Activated T-cell treated with anti-CD3 and anti-CD28 coated beads for 1 hour (primary cell): ENCODE data around the gene BCS1L.
"Not testable (repeated sequence)": the region's sequence is repeated elsewhere in the genome, so short reads cannot be mapped to it uniquely, and the experiment has no call there.

Experiments used
- DNase-seq: peaks from one replicate; pipeline ENCODE4 v3.0.0-alpha.2; 2020; ENCODE audit warnings: low read depth

Gene BCS1L

DNA sequence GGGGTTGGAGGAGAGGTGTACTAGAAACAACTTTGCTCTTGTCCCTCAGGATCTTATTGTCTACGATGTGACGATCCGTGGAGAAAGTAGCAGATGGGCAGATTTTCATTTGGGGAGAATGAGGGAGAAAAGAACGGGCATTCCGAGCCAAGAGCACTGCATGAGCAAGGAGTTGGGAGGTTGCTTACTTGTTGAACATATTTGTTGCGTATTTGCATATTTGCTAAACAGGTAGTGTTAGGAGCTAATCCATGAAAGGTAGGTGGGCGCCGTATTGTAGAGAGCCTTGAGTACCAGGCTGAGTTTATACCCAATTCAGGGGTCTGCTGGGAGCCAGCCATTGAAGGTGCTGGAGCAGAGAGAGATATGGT lies 490 bp downstream of the BCS1L start:
- no peak for DNase-seq

DNA sequence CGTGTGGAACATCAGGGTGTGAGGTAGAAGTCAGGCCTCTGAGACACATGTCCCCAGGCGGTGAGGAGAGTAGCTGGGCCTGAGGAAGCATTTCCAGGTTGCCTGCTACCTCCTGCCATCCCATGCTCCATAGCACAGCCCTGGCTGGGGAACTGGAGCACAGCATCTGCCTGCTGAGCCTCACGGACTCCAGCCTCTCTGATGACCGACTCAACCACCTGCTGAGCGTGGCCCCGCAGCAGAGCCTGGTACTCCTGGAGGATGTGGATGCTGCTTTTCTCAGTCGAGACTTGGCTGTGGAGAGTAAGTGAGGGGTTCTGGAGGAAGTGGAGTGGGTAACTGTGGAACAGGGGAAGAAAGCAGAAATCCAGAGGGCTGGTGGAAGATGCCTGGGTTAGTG lies 2.9 kb downstream of the BCS1L start:
- no peak for DNase-seq

DNA sequence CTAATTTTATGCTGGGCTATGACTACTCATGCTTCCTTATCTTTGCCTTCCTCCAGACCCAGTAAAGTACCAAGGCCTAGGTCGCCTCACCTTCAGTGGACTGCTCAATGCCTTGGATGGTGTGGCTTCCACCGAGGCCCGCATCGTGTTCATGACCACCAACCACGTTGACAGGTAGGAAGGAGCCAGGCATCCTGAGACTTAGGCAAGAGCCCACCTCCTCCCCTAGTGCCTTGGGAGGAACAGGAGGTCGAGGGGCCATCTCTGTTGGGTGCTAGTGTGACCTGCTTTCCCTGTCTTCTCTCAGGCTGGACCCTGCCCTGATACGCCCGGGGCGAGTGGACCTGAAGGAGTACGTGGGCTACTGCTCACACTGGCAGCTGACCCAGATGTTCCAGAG lies 3.3 kb downstream of the BCS1L start:
- no peak for DNase-seq

DNA sequence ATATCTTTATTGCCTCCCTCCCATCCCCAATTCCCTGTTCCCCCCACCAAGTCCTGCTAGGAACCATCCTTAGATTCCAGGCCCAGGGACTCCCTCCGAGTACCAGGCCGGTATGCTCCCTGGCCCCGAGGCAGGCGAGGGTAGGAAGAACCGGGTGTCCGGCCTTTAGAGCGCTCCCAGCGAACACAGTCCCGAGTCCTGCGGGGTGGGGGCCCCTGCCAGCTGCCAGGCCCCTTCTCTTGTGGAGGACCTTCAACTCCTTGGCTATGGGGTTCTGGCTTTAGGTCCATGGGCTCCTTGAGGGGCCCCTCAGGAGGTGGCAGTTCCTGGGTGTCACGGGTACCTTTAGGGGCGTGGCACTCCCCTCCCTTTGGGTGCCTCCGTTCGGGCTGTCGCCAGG lies 4.4 kb downstream of the BCS1L start:
- DNase-seq = no peak

DNA sequence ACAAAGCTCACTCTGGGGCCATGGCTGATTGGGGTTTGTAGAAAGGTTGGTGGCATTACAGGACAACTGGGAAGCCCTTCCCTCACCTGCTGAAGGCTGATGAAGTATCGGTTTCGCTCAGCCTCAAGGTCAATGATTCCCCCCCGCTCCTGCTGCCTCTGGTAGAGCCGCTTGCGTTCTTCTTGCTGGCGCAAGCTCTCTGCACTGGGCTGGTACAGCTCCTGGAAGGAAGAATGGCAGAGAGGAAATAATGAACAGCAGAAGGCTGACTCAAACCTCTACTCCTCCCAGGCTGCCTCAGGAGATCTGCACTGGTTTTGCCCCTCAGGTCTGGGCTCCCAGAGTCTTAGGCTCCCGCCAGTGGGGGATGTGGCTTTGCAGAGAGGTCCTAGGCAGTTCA lies 5.2 kb downstream of the BCS1L start:
- DNase-seq = no peak

DNA sequence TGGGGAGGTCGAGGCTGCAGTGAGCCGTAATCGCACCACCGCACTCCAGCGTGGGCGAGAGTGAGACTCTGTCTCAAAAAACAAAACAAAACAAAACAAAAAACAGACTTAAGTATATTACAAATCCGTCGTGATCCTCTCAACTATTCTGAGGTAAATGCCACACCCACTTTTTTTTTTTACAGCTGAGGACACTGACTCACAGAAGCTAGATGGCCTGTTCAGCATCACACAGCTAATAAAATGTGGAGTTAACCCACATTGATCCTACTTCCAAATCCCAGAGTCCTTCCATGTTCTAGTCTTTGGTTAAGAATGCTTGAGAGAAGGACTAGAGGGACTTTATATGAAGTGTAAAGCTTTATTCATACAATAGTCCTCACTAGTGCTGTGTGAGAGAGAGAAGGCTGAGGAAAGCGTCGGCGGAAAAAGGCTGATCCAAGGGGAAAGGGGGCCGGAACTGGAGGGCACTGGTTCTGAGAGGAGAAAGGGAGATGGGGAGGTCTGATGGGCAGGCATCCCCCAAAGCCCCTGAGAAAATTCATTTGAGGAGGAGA lies 11.7 kb downstream of the BCS1L start:
- DNase-seq = no peak

DNA sequence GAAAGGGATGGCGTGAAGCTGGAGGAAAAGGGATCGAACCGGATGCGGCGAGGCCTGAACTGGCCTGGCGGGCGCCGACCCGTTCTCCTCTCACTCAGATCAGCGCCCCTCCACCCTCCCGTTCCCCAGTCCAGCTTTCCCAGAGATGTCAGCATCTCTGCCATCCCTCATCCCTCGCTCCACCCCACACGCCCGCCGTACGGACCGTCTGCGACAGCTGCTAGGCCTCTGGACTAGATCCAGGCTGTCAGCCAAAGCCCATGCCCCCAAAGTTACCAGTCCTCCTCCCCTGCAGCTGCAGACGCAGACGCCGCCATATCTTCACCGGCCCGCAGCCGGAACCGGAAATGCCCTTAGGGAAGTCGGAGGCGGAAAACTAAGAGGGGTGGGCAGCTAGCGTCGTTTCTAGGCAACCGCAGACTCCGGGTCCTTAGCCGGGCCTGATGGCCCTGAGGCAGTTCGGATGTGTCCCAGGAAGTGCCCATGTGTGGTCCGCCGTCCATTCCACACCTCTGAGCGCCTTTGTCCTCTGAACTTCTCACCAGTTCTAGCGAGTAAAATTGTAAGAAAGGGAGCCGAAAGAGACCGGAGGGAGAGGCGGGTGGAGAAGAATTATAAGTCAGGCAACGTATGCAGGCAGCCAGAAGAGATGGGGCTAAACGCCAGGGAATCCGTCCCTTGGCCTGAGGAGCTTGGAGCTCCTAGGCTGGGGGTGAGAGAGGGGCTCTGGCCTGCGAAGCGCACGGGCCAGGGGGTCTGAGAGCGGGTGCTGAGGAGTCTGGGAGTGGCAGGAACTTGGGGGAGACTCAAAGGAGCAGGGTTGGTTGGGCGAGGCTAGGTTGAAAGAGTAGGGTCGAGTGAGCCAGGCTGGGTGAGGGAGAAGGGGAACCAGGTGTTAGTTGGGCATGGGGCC lies 12.4 kb downstream of the BCS1L start, which contains the start of the genes RNF25 and STK36:
Gene RNF25 (minus strand): TSS at position 349 of the 913 bp plus-strand sequence. CDS start 32 bp downstream, at position 317.
Gene STK36 (plus strand): TSS at position 433 of the 913 bp plus-strand sequence. CDS start 744 bp downstream, outside the sequence.
- peak; percentile 68 for DNase-seq

DNA sequence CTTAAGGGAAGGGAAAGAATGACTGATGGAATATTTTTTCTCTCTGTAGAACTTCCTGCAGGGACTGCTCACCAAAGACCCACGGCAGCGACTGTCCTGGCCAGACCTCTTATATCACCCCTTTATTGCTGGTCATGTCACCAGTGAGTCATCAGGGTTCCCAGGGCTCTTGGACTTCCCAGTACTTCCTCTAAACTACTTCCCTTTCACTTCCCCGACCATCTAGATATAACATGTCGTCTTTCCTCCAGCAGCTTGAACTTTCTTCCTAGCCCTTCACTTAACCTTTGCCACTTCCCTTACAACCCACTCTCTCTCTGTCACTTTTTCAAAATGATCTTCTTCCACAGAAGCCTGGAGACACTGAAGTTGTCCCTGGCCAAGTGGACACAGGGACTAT lies 19.6 kb downstream of the BCS1L start:
- DNase-seq = no peak

DNA sequence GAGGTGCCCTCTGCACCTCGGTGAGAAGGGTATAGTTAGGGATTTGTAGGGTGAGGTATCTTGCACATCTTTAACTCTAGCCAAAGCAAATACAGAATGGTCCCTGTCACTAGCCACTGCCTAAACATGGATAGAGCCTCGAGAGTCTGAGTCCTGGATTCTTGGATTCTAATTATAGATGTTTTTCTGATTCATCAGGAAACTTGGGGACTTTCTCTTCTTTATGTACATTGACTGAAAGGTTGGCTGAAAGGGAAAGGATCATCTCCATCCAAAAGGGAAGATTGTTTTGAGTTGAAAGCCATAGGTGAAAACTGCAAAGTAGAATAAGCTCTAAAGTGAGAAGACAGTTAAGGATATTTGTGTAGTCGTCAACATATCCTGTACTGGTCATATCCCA lies 20.6 kb downstream of the BCS1L start:
- DNase-seq = no peak

DNA sequence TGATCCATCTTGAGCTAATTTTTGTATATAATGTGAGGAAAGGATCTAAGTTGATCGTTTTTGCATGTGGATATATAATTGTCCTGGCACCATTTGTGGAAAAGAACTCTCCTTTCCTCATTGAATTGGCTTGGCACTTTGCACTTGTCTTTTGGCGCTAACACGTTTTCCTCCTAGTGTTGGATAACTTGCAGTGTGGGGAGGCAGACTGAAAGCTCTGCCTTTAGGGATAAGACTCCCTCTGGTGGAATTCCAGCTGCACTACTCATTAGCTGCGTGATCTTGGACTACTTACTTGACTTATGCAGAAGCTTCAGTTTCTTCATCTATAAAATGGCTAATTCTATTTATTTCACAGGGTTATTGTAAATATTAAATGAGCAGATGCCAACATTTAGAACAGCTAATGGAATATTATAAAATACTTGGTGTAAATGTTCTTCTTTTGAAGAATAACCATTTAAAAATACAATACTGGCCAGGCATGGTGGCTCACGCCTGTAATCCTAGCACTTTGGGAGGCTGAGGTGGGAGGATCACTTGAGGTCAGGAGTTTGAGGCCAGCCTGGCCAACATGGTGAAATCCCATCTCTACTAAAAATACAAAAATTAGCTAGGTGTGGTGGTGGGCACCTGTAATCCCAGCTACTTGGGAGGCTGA lies 28.0 kb downstream of the BCS1L start:
- not testable (repeated sequence) for DNase-seq

DNA sequence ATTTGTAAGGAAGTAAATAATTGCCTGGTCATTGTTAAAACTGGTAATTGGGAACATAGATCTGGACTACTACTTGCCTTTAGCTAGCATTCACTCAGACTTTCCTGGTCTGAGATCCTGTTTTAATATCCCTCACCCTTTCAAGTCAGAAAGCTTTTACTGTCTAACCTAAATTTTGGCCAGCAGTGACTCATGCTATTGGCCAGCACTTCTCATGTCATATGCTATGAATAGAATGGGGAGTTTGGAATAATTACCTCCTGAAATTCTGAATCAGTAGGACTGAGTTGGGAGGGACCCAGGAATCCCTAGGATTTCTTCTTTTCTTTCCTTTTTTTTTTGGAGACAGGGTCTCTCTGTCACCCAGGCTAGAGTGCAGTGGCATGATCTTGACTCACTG lies 31.8 kb downstream of the BCS1L start:
- no peak for DNase-seq

DNA sequence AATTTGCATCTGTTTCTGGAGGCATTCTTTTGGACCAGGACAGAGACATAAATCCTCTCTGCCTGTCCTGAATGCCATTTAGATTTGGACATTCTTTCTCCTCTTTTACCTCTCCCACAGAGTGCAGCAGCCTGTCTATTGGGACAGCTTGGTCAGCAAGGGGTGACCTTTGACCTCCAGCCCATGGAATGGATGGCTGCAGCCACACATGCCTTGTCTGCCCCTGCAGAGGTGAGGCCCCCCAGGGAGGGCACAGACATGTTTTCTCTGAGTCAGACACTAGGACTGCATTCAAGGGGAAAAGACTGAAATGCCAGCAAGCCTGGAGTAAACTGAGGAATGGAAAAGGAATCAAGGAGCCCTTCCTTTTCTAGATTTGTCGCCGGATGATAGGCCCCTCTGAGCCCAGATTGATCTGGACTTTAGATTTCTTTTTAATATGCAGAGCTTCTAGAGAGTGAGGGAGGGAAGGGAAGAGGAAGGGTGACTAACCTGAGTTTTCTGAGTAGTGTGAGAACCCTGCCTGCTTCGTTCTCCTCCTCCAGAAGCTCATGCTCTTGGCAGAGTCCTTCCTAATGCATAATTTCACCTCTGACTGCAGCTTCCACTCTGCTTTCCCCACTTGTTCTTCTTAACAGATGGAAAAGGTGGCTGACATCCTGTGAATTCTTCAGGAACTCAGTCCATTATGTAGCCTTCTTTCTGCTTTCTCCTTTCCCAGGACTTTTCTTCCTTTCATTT lies 35.1 kb downstream of the BCS1L start:
- no peak for DNase-seq

DNA sequence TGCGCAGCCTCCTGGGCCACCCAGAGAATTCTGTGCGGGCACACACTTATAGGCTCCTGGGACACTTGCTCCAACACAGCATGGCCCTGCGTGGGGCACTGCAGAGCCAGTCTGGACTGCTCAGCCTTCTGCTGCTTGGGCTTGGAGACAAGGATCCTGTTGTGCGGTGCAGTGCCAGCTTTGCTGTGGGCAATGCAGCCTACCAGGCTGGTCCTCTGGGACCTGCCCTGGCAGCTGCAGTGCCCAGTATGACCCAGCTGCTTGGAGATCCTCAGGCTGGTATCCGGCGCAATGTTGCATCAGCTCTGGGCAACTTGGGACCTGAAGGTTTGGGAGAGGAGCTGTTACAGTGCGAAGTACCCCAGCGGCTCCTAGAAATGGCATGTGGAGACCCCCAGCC lies 39.4 kb downstream of the BCS1L start:
- DNase-seq = no peak

DNA sequence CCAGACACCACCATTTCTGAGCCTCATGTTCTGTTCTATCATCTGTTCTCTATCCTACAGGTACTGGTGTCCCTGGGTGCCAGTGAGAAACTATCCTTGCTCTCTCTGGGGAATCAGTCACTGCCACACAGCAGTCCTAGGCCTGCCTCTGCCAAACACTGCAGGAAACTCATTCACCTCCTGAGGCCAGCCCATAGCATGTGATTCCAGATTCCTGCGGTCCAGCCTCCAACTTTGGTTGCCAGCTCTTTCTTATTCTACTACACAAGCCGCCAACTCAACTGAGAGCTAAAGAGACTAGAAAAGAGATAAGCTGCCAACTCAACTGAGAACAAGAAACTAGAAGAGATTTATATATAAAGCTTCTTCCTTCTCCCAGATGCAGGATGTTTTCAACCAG lies 42.3 kb downstream of the BCS1L start:
- no peak for DNase-seq

DNA sequence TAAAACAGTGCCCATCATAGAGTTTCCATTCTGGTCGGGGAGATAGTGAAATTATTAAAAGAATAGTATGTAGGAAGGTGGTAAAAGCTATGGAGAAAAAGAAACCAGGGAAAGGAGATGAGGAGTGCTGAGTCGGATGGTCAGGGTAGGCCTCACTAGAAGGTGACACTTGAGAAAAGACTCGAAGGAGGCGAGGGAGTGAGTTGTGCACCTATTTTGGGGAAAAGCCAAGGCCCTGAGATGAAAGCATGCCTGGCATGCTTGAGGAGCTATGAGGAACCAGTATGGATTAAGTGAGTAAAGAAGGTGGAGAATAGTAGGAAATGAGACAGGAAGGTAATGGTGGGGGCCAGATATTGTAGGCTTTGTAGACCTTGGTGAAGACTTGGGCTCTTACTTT lies 43.9 kb downstream of the BCS1L start:
- DNase-seq = no peak

DNA sequence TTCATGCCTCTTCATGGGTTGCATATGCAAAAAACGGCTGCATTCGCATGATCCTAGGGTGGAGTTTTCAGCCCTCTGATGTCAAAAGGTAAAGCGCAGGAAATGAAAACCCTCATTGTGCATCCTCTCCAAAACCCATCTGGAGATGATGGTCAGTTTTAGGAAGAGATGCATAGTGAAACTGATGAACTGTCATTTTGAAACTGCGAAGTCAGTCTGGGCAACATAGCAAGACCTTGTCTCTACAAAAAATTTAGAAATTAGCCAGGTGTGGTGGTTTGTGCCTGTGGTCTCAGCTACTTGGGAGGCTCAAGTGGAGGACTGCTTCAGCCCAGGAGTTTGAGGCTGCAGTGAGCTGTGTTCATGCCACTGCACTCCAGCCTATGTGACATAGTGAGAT lies 48.6 kb downstream of the BCS1L start:
- no peak for DNase-seq

DNA sequence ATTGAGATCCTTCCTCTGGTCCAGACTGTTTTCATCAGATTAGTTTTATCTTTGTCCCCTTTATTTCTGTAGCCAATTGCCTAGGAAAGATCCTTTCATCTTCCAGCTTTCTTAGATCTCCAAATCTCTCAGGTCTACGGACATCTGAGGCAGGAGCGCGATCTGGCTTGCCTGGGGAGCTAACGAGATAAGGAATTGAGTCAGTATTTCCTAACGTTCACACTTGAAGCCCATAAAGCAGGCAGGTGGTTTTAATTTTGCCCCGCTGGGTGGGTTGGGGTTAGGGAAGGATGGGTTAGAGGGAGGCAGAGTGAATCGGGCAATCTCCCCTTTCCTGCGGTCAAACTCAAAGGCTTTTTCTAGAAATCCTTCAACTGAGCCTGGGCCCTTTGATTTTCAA lies 50.4 kb downstream of the BCS1L start:
- no peak for DNase-seq

DNA sequence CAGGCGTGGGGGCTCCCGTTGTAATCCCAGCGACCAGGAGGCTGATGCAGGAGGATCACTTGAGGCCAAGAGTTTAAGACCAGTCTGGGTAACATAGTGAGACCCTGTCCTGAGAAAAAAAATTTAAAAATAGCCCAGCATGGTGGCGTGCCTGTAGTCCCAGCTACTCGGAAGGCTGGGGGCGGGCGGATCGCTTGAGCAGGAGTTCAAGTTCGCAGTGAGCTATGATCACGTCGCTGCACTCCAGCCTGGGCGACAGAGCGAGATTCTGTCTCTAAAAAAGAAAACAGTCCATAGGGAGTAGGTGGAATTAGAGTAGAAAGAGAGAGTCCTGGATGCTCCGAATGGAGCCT lies 50.8 kb downstream of the BCS1L start:
- no peak for DNase-seq

DNA sequence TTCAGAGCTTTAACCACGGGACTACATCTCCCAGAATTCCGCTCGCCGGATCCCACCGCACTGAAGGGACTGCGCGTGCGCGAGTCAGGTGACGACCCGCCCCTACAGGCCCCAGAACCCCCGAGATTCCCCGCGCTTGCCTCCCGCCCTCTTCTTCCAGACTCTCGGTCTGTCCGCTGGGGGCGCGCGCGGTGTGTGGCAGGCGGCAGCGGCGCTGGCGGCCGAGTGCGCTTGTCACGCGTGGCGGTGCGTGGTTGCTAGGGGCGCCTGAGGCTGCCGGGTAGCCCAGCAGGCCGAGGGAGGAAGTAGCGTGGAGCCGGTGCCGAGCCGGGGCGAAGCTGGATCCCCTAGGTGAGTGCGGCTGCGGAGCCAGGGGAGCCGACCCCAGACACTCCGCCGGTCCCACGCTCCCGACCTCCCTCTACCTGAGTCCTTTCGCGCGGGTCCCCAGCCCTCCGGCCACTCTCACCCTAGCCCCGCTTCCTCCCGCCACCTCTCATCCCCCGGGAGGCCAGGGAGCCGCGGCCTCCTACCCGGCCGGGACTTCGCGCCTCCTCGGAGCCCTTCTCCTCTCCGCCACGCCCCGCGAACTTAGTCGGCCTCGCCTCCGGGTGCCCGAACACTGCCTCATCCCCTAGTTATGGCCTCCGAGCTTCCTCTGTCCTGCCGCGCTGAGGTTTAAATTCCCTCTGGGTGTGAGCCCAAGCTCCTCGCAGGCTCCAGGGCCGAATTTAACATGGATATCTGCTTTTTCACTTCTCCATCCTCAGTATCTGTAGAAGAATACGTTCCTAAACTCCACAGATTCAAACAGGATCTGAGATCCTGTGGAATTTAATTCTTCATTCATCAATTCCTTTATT lies 51.4 kb downstream of the BCS1L start, which contains the start of gene TTLL4:
Gene TTLL4 (plus strand): TSS at position 149 of the 863 bp plus-strand sequence. CDS start 26,842 bp downstream, outside the sequence.
- DNase-seq = peak; percentile 99

DNA sequence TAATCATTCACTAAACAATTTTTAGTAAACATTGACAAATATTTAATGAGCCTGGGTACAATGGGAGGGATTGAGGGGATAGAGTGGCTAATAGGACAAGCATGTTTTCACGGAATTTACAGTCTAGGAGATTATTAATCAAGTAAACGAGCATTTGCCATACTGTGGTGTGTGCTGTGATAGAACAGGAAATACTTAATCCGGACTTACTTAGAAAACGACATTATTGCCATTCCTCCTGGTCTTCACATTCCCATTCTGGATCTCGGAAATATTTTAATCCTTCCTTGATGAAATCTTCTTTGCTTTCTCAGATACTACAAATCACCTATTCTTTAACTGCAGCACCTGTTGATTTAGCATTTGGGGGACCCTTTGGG lies 52.1 kb downstream of the BCS1L start:
- DNase-seq = no peak
